Thoracic aorta (tissue), 2 donors: ENCODE results near the gene WDFY4. TPM values are rescaled to one million over a fixed set of nuclear protein-coding genes. Genes with fewer than 3 reads are reported as not detected.

Experiments
- ATAC-seq: fragments of 150-250 bp; one replicate; pipeline ENCODE4 v1.8.0; 2017; ENCODE audit warnings: low read depth; ENCODE audit not compliant: insufficient number of reproducible peaks, low FRiP score
- DNase-seq: peaks from one replicate; pipeline ENCODE4 v3.0.0-alpha.2; 2020; ENCODE audit warnings: low spot score
- H3K27ac ChIP-seq, 2 donors: fragments of 200-600 bp; sonication (generic); 1 replicate in 1 of 2; 2 replicates in 1 of 2; pipeline ENCODE4 v1.5.1; 2016; ENCODE audit warnings: mild to moderate bottlenecking in 2 of 2, moderate library complexity in 2 of 2
- H3K27me3 ChIP-seq: fragments of 200-600 bp; sonication (generic); replicated peaks from 2 replicates; pipeline ENCODE4 v1.6.0; 2016; ENCODE audit warnings: mild to moderate bottlenecking; ENCODE audit not compliant: insufficient read depth
- H3K36me3 ChIP-seq: fragments of 200-600 bp; sonication (generic); one replicate; pipeline ENCODE4 v1.5.1; 2016
- H3K4me1 ChIP-seq, 2 donors: fragments of 200-600 bp; sonication (generic); 1 replicate in 1 of 2; 2 replicates in 1 of 2; pipeline versions ENCODE4 v1.5.1 to v1.6.0; 2016; ENCODE audit warnings: low read depth in 2 of 2, mild to moderate bottlenecking in 1 of 2; ENCODE audit not compliant: control insufficient read depth in 1 of 2
- H3K4me3 ChIP-seq: fragments of 200-600 bp; sonication (generic); 2 replicates; pipeline ENCODE4 v1.5.1; 2016; ENCODE audit warnings: mild to moderate bottlenecking
- H3K9me3 ChIP-seq: fragments of 200-600 bp; sonication (generic); 2 replicates; pipeline ENCODE4 v1.5.1; 2016
- CTCF ChIP-seq: fragments of 200-600 bp; sonication (generic); IDR thresholded peaks from one replicate; pipeline ENCODE4 v1.5.1; 2019; ENCODE audit warnings: antibody characterized with exemption
- total RNA-seq, 2 donors: library from RNA; depleted of rRNA; stranded (reverse); fragments of >200 nt; gene quantifications; one replicate each; pipeline versions ENCODE4 v1.1.0 to v1.2.3, GENCODE V29; 2016

Gene WDFY4
- total RNA-seq, 2 donors from 2014 or later: 10.0 to 14.9 TPM

- H3K36me3 ChIP-seq: no peaks in the 10 kb centered on the region
- DNase-seq: no peak
- no peaks in the 10 kb centered on the region for H3K27me3 ChIP-seq
- no peaks in the 10 kb centered on the region for H3K4me1 ChIP-seq
- ATAC-seq: no peak
- no peak overlapping the region for H3K4me3 ChIP-seq
- no peak overlapping the region for H3K27ac ChIP-seq
- no peak for TF ChIP-seq CTCF
- H3K9me3 ChIP-seq: no peaks in the 10 kb centered on the region
Measured at GRCh38 chr10:48771234-48771633, 86.6 kb downstream of the WDFY4 start.

DNA sequence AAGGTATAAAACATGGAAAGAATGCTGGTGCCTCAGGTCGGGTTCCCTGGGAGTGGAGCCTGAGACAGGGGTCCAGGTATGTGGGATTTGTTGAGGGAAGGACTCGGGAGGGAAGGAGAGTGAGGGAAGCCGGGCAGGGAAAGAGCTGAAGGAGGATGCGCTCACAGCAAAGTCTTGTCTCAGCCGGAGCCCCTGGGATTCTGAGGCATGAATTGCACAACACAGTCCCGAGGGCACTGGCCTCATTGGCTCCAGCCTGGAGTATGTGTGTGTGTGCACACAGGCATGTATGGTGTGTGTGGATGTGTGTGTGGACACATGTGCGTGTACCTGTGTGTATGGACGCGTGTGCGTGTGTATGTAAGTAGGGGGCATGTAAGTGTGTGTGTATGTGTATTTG is 87.4 kb downstream of the WDFY4 start:
- Histone ChIP-seq H3K9me3 (no peaks in the 10 kb centered on the region), H3K27me3 (no peaks in the 10 kb centered on the region), H3K4me1 (no peaks in the 10 kb centered on the region), H3K27ac (no peak overlapping the region), H3K4me3 (no peak overlapping the region), H3K36me3 (no peaks in the 10 kb centered on the region)
- DNase-seq (no peak), ATAC-seq (no peak)
- no peak for TF ChIP-seq CTCF

- Histone ChIP-seq H3K36me3 (no peaks in the 10 kb centered on the region), H3K9me3 (no peaks in the 10 kb centered on the region), H3K27me3 (no peaks in the 10 kb centered on the region), H3K4me1 (no peaks in the 10 kb centered on the region), H3K27ac (no peak overlapping the region), H3K4me3 (no peak overlapping the region)
- no peak for TF ChIP-seq CTCF
- DNase-seq: no peak
- no peak for ATAC-seq
Measured at GRCh38 chr10:48773580-48773979, 88.9 kb downstream of the WDFY4 start.

GRCh38 chr10:48774416-48775205 is 89.9 kb downstream of the WDFY4 start:
- Histone ChIP-seq H3K4me1 (no peaks in the 10 kb centered on the region), H3K9me3 (no peaks in the 10 kb centered on the region), H3K27me3 (no peaks in the 10 kb centered on the region), H3K36me3 (no peaks in the 10 kb centered on the region), H3K4me3 (no peak overlapping the region), H3K27ac (no peak overlapping the region)
- TF ChIP-seq CTCF: no peak
- DNase-seq (no peak), ATAC-seq (no peak)

DNA sequence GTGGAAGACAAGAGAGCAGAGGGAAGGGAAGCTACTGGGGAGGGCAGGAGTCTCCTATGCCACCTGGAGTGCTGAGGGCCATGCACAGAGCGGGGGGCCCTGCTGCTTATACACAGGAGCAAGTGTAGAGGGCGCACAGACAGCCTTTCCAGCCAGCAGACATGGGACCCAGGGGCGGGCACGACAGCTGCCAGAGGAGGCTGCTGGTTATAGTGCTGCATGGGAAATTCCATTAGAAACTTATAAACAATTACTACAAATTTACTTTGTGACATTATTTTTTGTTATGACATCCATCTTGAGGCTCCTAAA is 90.5 kb downstream of the WDFY4 start:
- H3K27ac ChIP-seq: no peak overlapping the region
- no peaks in the 10 kb centered on the region for H3K4me1 ChIP-seq
- H3K27me3 ChIP-seq: no peaks in the 10 kb centered on the region
- no peak for DNase-seq
- no peaks in the 10 kb centered on the region for H3K9me3 ChIP-seq
- ATAC-seq: no peak
- H3K4me3 ChIP-seq: no peak overlapping the region
- TF ChIP-seq CTCF: no peak
- no peaks in the 10 kb centered on the region for H3K36me3 ChIP-seq
